ENCODE results near the gene GMDS.

Gene GMDS

DNA sequence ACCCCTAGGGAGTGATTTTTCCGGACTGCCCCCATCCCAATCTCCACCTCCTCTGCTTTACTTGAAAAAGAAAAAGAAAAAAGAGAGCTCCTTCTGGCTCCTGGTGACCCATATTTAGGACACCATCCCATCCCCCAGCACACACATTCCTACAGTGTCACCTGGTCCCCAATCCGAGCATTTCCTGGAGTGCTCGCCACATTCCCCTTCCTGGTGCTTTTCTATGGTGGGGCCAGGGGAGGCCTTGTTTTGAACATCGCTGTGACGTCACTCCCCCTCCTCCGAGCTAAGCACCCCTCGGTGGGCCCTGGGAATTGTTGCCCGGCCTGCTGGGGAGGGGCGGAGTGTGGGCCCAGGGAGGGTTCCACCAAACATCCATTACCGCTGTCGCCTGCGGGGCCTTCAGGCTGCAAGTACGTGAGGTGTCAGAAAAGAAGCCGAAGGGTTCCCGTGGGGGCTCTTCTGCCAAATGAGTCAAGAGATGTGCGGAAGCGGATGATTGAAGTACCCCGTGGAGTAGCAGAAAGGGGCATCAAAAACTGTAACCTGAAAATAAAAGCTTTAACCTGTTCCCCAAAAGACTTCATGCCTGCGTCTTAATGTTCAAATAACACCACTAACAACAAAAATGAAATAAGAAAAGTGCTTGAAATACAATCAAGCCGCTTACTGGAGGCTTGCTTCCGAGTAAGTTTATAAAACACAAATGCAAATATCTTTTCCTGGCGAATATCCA is 638.5 kb downstream of the GMDS start:
- DNase-seq = no peak

DNA sequence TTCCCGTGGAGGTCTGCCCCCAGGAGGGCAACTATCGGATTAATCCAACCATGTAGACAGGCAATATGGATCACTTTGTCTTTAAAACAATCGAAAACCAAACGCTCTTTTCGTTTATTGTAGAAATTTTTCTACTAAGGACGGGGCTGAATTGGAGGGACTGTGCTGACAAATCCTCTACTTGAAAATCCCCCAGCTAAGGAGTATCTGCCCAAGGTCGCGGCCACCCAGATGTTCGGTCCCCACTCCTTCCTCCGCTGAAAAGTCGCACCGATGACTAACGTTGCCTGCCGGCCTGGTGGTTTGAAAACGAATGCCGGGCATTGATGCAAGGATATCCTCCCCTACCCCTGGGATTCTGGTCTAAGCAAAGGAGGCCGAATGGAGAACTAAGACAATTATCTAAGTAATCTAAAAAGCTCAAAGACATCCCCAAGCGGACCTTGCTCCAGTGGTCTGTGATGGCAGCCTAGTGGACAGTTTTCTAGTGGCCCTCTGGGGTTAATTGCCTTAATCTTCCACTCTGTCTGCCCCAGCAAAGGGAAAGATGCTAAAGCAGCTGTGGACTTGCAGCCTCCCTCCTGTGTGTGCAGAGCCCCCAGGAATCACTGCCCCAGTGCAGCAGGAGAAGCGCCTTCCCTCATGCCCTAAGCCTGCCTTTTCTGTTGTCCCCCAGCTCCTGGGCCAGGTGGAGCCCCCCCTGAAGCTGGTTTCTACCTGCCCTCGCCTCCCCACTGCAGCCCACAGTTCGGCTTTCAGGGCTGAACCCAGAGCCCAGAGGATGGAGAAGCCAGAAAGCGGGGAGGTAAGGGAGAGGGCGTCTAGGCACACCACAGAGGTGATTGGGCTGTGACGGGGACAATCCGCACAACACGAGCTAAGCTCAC is 639.3 kb downstream of the GMDS start:
- no peak for DNase-seq

DNA sequence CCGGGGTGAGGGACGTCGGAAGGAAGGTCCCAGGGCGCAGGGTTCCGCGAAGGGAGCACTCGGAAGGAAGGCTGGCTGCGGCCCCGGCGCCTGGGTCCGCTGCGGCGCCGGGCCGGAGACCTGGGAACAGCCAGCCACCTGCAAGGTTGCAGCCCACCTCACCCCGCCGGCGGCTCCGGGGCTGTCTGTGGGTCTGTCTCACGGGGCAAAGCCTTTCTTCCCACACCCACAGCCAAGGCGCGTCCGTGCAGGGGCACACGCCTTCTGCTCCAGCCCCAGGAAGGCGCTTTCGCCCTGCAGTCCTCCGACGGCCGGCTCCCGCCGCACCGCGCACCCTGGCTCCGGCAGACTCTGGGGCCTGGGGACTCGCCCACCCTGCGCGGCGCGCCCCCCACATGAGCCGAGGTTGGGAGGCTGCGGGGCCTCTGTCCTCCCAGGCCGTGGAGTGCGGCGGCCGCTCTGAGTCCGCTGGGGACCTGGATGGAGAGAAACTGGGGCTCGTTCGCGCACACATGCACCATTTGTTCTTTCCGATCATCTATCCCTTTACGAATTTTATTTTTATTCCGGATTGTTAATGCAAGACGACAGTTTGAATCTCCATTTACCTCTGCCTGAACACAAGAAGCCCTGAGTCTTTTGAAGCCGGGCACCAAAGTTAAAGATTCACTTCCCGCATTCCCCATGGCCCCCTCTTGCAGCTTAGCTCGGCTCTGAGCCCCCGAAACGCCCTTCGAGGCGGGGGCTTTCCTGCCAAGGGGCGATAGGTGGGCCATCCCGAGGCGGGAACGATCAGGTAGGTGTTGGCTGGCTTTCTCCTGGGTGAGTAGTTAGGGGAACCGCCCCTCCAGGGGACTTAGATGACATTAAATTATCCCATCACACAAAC is 640.2 kb downstream of the GMDS start:
- DNase-seq = no peak

DNA sequence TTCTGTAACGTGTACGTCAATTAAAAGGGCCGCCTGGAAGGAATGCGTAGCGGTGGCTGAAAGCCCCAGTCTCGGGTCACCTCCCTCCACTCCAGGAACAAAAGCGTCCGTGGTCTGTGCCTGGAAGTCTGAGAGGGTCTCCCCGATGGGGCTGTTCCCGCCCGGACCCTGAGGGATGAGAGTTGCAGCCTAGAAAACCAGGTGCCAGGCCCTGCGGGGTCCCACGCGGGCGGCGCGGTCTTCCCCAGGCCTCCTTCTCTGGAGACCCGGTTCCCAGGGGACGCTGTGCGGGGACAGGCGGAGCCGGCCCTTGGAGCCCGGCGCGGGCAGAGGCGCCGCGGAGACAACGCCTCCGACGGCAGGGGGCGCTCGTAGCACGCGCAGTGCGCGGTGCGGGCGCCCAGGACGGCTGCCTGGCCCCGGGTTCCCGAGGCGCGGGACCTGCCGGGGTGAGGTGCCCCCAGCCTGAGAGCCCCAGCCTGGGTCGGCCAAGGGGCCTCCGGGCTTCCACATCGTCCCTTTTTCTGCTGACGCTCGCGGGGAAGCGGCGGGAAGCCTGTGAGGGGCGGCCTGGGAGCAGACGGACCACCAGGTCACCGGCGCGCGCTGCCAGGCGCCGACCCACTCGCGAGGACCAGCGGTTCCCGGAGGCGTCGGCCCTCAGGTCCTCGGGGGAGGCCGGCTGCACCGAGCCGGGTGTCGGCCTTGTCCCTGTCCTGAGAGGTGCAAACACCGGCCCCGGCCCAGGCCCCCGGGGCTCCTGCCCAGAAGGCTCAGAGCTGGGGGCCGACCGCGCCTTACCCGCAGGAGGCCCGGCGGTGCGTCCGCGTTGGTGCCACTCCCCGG is 641.0 kb downstream of the GMDS start:
- DNase-seq = peak; percentile 67

DNA sequence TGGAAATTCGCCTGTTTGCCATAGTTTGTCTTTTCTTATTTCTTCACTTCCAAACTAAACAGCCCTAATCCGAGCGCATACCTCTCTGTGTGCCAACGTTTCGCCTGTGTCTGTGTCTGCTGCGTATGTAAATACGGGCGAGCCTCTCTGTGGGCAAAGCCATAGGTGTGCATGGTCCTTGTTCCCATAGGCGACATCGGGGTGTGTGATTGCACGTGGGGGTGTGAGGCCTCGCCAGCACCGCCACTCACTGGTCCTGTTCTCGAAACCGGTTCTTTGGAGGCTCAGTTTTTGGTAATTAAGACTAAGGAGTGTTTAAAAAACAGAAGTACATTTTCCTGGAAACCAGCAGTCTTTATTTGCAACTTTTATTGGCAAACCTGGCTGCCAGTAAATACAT is 641.7 kb downstream of the GMDS start:
- DNase-seq = no peak

DNA sequence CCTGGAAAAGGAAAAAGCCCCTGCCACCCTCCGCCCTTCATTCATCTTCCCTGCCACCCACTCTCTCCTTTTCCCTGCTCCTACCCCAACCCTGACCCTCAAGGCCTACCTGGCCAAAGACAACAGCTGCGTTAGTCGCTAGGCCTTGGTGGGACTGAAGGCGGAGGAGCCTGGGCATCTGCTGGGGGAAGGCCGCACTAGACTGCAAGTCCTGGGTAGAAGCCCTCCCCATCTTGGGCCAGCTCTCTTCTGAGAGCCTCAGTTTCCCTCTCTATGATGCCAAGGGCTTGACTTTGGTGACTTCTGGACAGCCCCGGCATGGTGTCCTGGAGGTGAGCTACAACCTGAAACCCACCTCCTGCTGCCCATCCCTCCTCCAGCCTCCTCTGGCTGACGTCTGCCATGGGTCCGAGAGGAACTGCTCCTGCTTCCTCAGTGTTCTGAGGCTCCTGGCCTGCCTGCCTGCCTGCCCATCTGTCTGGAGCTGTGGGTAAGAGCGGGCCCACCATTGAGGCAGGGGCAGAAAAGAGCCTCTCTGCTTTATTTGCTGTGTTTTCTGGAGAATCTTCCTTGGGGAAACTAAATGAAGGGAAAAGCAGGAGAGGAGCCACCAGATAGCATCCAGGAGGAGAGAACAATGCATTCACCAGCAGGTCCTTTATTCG is 643.2 kb downstream of the GMDS start:
- DNase-seq = no peak

DNA sequence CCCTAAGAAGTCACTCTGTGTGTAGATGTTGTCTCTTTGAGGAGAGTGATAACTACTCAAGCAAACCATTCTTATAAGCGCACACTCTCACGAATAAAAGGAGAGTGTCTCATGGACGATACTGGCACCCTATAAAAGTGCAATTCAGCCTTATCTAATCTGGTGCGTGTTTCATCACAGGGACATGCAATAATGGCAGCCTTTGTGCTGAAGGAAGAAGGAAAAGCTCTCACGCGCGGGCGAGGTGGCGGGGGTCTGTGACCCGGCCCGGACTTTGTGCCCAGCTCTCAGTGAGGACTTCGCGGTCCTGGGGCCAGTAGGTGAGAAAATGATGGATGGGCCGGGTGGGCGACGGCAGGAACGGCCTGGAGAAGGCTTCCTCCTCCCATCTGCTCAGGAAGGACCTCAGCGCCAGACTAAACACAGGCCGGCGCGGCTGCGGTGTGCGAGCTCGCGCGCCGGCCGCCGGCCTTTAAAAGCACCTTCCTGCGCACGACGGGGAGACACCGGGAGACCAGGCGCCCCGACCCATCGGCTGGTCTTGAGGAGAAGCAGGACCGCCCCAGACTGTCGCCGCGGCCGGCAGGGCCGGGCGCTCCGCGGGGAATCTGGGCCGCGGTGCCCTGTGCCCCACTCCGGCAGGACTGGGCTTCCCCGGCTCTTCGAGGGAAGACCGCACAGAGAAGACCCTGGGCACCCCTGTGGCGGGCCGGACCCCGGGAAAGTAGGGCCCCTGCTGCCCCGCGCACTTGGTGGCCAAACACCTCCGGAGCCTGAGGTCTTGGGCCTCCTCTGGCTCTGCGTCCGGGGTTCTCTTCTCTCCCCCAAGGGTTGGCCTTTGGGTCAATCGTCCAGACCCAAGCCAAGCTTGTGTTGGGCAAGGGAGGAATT is 644.0 kb downstream of the GMDS start:
- no peak for DNase-seq

DNA sequence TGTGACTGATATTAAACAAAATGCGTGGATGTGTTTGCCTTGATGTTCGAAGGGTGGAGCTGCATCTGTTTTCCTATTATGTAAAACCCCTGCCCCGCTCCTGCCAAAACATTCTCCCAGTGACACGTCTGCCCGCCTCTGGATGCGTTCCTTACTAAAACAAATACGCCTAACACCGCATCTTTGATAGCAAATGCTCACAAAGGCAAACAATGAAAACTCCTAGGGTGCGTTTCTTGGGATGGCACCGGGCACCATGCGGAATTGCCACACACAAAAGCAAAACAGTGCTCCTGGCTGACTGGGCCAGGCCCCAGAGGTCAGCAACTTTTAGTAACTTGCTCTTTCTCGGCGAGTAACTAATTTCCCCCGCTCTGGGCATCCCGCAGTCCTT is 644.6 kb downstream of the GMDS start:
- DNase-seq = no peak

DNA sequence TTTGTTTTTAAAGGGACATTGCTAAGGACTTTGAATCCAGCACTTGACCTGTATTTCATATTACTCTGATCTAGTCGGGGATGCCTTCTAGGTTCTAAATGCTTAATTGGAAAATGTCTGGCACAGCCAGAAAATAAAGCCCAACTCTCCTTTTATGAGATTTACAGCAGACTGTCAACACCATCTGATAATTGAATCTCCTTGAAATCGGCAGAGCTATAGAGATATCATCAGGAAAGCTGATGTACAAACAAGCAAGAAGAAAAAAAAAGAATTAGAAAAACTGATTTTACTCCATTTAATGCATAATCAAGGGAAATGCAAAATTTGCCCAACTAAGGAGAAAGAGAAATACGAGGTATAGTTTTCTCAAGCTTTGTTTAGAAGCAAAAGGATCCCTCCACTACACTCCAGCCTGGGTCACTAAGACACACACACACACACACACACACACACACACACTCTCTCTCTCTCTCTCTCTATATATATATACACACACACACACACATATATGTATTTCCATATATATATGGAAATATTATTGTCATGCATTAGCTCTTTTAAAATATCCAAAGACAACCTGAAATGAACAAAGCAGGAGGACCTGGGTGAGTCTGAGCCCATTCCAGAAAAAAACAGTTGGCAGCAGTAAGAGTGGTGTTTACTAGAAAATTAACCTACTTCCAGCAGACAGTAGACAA is 645.2 kb downstream of the GMDS start:
- DNase-seq = no peak

DNA sequence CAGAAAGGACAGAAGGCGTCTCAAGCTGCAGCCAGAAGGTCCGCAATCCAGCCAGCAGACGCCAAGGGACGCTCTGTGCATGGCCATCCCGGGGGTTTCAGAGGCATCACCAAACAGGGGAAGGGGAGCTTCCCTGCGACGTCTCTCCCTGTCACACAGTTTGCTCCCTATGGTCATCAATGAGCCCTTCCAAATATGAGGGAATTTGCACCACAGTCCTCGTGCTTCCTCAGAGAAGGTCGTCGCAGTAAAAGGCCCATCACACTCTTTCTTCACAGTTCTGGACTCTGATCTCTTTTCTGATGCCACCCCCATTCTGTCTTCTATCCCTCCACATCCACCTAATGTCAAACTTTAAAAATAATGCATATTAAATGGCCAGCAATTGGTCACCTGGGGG is 645.9 kb downstream of the GMDS start:
- no peak for DNase-seq

DNA sequence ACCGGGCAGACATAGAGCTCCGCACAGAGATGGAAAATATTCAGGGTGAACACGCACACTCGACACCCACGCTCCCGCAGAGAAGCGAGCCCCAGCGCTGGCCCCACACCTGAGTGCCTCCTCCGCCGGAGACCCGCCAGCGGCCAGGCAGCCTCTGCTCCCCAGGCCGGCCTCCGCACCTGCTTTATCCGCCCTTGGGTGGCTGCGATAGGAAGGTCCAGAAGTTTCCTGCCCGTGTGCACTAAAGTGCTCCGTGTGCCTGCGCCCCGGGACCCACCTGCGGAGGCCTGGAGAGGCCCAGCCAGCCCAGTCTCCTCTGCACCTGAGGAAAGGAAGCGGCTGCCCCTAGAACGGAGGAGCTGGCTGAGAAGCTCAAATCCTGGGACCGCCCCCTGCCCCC is 646.5 kb downstream of the GMDS start:
- DNase-seq = no peak

DNA sequence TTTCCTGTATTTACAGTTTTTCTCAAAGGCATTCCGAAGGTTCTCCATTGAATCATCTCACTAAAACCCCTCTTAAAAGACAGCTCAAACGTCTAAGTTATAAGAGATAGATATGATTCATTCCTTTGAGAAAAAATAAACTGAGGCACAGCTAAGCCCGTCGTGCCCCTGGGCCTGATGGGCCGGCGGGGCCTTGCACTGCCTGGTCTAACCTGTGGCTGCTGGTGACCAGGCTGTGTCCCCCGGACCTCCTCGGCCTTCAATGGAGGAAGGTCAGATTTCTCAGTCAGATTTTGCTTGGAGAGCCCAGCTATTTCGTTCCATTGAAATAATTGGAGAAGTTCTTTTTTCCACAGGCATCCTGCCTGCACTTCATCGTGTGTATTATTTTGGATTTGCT is 647.0 kb downstream of the GMDS start:
- no peak for DNase-seq

DNA sequence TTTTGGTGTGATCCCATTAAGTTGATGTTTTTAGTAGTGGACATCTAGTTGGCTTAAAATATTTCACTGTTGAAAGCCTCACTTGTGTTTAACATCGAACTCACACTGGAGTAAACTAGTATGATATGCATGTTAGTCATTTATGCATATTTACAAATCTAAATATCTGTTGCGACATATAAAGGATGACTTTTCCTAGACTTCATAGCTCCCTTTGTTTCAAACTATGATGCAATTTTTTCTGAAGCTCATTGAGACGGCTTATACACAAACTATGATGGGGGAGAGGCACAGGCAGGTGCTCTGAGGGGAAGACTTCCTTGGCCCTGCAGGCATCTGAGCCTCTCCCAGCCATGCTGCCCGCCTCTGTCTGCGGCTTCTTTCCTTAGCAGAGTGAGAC is 647.5 kb downstream of the GMDS start:
- no peak for DNase-seq

DNA sequence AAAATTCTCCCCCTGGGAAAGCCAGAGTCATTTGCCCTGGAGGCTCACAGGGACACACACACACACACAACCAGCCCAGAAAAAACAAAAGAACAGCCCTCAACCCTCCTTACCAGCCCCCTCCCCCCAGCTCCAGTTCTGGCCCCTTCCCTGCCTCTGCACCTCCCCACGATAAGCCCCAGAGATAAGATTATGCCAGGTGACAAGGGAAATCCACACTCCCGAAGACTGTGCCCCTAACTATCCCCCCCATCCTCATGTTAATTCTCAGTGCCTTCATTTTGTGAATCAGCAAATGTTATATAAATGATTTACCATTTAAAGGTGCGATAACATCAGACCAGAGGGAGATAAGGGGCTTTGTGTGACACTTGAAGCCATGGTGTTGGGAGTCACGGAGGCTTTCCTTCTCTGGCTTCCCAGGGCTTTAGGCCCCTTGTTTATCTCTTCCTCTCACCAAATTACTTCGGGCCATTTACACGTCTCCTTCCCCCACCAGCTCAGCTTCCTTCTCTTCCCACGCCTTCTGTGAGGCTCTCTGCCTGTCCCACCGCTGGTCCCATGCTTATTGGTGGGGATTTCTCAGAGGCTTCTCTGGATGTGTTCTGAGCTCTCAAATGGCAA is 648.2 kb downstream of the GMDS start:
- DNase-seq = no peak

DNA sequence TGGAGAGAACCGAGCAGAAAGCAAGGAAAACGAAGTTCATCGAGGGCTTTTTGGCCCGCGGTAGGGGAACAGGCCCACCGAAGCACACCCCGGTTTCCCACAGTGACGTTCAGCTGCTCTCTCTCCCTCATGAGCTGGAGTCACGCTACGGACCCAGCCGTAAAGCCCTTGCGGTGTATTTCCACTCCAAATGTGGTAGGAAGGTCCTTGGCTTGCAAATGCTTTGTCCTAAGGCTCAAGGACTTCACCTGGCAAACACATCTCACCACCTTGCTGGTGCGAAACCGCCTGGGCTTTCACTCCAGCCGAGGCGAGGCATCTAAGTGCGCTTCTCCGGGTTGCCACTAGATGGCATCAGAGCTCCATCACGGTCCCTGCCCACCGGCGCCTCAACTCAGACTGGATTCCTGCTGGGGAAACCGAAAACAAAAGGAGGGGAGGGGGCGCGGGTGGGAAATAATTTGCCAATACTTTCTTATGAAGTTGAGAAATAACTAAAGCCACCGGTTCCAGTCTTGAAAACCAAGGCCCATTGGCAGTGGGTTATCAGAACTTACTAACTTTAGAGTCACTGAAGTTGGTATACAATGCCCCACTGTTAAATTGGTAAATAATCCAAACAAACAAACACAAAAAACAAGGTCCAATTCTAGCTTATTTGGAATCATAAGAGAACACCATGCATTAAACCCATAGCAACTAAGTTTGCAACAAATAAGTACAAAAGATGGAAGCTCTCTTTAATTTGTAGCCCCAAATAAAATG is 649.1 kb downstream of the GMDS start:
- DNase-seq = peak; percentile 62

DNA sequence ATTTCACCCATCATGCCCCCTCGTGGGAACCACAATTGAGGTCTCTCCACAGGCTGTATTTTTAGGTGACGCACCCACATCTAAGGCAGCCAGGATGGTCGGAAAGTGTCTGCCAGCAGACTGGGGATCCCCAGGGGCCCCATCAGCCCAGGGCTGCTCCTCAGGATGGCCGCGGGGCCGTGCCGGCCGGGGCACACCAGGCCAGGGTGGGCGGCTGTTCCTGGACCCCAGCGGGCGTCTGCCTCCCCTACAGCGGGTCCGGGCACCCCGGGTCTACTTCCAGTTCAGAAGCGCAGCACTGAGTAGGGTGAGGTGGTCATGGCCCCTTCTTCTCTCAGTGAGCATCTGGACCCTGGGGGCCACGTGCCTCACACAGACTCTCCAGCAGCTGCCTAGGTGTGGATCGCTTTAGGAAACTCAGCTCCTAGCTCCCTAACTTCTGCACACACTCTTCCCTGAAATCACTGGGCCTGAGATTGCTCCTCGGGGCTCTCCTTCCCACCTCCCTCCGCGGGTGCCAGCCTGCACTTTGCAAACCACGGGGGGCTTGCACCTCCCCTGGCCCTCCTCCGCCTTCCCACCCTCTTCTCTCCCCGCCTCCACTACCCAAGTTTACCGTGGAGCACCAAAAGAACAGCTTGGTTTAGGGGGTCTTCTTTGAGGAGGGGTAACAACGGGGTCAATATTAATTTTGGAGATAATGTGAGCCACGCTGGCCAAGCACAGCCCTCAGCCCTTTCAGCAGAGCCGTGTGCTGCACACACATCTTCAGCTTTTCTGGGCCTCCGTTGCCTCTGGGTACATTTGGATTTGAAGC is 649.9 kb downstream of the GMDS start:
- DNase-seq = no peak

DNA sequence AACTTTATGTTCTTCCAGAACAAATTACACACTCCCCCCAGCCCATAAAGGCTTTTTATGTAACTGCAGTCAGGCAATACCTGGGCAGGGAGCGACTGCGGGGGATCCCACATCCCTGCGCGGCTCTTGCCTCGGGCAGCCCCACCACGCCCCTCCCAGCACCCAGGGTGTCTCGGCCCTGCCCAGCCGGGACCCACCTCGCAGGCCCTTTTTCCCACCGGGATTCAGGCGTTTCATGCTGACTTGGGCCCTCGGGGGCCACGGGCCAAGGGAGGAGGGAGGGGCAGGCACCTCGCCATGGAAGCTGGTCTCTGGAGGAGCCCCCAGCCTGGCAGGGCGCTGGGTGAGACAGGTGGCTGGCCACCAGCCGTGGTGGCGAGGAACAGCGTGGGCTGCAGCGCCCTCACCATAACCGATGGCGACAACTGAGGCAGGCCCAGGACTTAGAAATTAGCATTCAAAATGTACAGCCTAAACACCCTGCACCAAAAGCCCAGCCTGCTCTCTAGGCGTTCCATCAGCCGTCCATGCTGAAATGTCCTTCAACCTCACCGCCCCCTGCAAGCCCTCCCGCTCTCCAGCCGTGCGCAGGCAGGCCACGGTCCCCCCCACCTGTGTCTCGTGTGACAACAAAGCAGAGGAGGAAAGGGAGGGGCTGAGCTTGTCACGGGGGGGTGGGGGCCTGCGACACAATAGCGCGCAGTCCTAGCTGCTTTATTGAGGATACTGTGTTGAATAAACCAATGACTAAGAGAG is 650.8 kb downstream of the GMDS start:
- no peak for DNase-seq

All from activated CD4-positive, alpha-beta T cell treated with anti-CD3 and anti-CD28 coated beads, Interleukin-10, Interleukin-2, amounts not matched to agents 100 ng/mL and 50 ng/mL, durations not matched to agents 16 hours and 8 hours (primary cell).